ENCODE measurements around the gene SETD3.
A peak's percentile ranks its signal among the peaks of the same experiment; 100 is the strongest.

The SETD3 gene

DNA sequence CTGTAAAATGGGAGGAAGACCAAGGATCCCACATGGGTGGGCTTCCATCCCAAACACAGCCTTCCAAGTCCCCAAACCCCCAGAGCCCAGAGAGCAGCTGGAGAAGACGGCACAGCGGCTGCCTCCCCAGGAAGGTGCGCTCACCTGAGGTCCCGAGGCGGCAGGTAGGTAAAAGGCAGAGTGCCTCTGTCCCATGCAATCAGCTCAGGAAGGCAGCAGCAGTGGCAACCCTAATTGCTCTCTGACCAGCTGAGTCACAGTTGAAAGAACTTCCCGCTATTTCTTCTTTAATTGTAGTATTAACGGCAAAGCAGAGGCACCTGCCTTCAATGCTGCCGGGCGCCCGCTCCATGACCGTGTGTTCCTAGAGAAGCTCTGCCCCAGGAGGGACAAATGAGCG is 117.6 kb downstream of the SETD3 start:
- H3K9ac ChIP-seq (ENCODE audit: low read length): no peak overlapping the region
- H3K4me2 ChIP-seq (ENCODE audit: low read length): no peak overlapping the region
- no peaks in the 10 kb centered on the region for H3K36me3 ChIP-seq (replicated peaks; ENCODE audit: low read depth, low read length)
- no peaks in the 10 kb centered on the region for H3K4me1 ChIP-seq (ENCODE audit: low read length)
- no peaks in the 10 kb centered on the region for H3K27me3 ChIP-seq (ENCODE audit: low read depth, low read length)
- no peak overlapping the region for H3K4me3 ChIP-seq (ENCODE audit: low read length)
- no peaks in the 10 kb centered on the region for H3K79me2 ChIP-seq (ENCODE audit: low read length)
- TF ChIP-seq, protein P1, sequence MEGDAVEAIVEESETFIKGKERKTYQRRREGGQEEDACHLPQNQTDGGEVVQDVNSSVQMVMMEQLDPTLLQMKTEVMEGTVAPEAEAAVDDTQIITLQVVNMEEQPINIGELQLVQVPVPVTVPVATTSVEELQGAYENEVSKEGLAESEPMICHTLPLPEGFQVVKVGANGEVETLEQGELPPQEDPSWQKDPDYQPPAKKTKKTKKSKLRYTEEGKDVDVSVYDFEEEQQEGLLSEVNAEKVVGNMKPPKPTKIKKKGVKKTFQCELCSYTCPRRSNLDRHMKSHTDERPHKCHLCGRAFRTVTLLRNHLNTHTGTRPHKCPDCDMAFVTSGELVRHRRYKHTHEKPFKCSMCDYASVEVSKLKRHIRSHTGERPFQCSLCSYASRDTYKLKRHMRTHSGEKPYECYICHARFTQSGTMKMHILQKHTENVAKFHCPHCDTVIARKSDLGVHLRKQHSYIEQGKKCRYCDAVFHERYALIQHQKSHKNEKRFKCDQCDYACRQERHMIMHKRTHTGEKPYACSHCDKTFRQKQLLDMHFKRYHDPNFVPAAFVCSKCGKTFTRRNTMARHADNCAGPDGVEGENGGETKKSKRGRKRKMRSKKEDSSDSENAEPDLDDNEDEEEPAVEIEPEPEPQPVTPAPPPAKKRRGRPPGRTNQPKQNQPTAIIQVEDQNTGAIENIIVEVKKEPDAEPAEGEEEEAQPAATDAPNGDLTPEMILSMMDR (IDR thresholded peaks at IDR 0.05; ENCODE audit: low read depth, low read length): no peak
- no peak for TF ChIP-seq EZH2phosphoT487 (IDR thresholded peaks at IDR 0.05; ENCODE audit: low read depth)
- no peak overlapping the region for H2AFZ ChIP-seq (ENCODE audit: low read depth, low read length)
- H3K9me3 ChIP-seq (ENCODE audit: insufficient read depth, low read length): no peaks in the 10 kb centered on the region
- no peak overlapping the region for H3K27ac ChIP-seq (ENCODE audit: low read length)
- no peaks in the 10 kb centered on the region for H4K20me1 ChIP-seq (ENCODE audit: insufficient read depth, low read length)

DNA sequence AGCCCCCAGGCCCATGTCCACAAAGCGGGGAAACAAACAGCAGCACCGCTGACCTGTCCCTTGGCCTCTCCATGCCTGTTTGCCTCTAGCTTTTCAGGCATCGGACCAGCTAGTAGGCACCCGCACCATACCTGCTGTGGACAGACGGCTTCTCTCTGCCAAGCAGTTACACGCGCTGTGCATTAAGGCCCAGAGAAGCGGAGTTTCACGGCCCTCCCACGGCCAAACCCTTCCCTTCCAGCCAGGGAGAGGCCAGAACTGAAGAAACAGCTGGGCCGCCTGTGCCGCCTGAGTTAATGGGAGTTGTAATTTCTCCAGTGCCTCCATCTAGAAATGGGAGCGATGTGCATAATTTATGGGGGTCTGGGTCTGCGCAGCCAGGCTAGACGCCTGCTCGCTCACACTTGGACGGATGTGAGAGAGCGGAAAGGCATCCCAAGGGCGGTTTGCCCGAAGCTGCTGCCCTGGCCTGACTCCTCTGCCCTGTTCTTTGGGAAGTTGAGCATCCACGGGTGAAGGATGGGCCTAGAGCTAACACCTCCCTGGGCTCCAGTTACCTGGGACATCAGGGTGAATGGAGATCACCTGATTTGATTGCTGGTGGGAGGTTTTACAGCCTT is 119.0 kb downstream of the SETD3 start:
- Histone ChIP-seq H3K4me1 (ENCODE audit: low read length) (no peaks in the 10 kb centered on the region), H3K27me3 (ENCODE audit: low read depth, low read length) (no peaks in the 10 kb centered on the region), H3K27ac (ENCODE audit: low read length) (no peak overlapping the region), H3K79me2 (ENCODE audit: low read length) (no peaks in the 10 kb centered on the region), H3K36me3 (replicated peaks; ENCODE audit: low read depth, low read length) (no peaks in the 10 kb centered on the region), H3K4me3 (ENCODE audit: low read length) (no peak overlapping the region), H3K9me3 (ENCODE audit: insufficient read depth, low read length) (no peaks in the 10 kb centered on the region), H3K9ac (ENCODE audit: low read length) (no peak overlapping the region), H3K4me2 (ENCODE audit: low read length) (no peak overlapping the region), H4K20me1 (ENCODE audit: insufficient read depth, low read length) (no peaks in the 10 kb centered on the region), H2AFZ (ENCODE audit: low read depth, low read length) (no peak overlapping the region)
- TF ChIP-seq, protein P1 (IDR thresholded peaks at IDR 0.05; ENCODE audit: low read depth, low read length): no peak
- TF ChIP-seq EZH2phosphoT487 (IDR thresholded peaks at IDR 0.05; ENCODE audit: low read depth): no peak

DNA sequence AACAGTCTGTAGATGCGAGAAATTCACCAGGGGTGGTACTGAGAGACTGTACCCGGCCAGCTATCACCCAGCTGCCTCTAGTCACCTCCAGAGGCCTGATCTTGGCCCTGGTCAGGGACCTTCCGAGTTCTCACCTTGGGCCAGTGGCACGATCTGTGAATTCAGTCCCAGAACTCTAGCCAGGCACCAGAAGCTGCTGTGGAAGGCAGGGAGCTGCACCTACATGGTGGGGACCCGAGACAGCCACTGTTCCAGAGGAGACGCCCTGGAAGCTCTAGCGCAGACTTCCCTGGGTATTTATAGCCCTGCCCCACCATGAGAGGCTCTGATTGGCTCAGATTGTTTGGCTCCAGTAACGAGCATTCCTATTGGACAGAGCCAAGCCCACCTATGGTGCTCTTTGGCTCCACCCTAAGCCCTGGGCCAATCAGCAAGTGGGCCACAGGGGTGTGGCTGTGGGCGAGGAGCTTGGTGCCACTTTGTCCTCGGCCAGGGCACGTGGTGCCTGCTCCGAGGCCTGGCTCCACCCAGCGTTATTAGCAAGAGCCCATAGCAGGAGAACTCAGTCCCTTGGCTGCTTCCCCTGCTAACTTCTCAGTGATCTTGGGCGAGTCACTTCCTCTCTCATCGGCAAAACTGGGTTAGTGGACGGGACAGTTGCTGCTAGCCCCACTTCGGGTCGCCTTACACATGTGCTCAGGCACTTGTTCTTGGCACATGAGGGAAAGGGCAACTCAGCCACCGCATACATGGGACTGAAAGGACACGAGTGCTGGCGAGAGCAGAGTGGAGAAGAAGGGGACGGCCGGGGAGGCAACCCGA is 119.7 kb downstream of the SETD3 start:
- H3K36me3 ChIP-seq (replicated peaks; ENCODE audit: low read depth, low read length): no peaks in the 10 kb centered on the region
- no peaks in the 10 kb centered on the region for H3K27me3 ChIP-seq (ENCODE audit: low read depth, low read length)
- H4K20me1 ChIP-seq (ENCODE audit: insufficient read depth, low read length): no peaks in the 10 kb centered on the region
- no peaks in the 10 kb centered on the region for H3K4me1 ChIP-seq (ENCODE audit: low read length)
- H3K4me2 ChIP-seq (ENCODE audit: low read length): peak overlapping the region; percentile 28; the same call in 1 of the 2 replicates
- no peak overlapping the region for H3K27ac ChIP-seq (ENCODE audit: low read length)
- TF ChIP-seq, protein P1 (IDR thresholded peaks at IDR 0.05; ENCODE audit: low read depth, low read length): no peak
- TF ChIP-seq EZH2phosphoT487 (IDR thresholded peaks at IDR 0.05; ENCODE audit: low read depth): no peak
- no peaks in the 10 kb centered on the region for H3K79me2 ChIP-seq (ENCODE audit: low read length)
- peak overlapping the region; percentile 53; the same call in 1 of the 2 replicates for H3K4me3 ChIP-seq (ENCODE audit: low read length)
- H3K9ac ChIP-seq (ENCODE audit: low read length): no peak overlapping the region
- H2AFZ ChIP-seq (ENCODE audit: low read depth, low read length): 0 out of 2 replicates have a peak overlapping the region, but pooled peaks have one; percentile 46
- H3K9me3 ChIP-seq (ENCODE audit: insufficient read depth, low read length): no peaks in the 10 kb centered on the region

DNA sequence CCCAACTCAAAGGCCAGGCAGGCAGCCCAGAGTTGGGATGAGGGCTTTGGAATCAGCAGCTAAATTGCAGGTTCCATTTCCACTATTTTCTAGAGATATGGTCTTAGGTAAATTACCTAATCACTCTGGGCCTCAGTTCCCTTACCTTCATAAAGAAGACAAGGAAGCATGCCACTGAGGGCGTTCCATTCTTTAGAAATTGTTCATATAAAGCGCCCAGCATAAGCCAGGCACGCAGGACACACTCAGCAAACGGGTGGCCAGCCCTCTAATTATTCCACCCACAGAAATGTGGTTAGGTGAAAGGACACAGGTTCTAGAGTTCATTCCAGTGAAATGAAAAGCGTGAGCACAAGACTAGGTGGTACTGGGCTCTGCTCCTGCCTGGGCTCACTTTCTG is 120.8 kb downstream of the SETD3 start:
- H3K36me3 ChIP-seq (replicated peaks; ENCODE audit: low read depth, low read length): no peaks in the 10 kb centered on the region
- H3K79me2 ChIP-seq (ENCODE audit: low read length): no peaks in the 10 kb centered on the region
- H3K4me2 ChIP-seq (ENCODE audit: low read length): no peak overlapping the region
- no peaks in the 10 kb centered on the region for H3K4me1 ChIP-seq (ENCODE audit: low read length)
- no peaks in the 10 kb centered on the region for H4K20me1 ChIP-seq (ENCODE audit: insufficient read depth, low read length)
- no peak overlapping the region for H3K9ac ChIP-seq (ENCODE audit: low read length)
- no peaks in the 10 kb centered on the region for H3K9me3 ChIP-seq (ENCODE audit: insufficient read depth, low read length)
- H3K27ac ChIP-seq (ENCODE audit: low read length): no peak overlapping the region
- H3K4me3 ChIP-seq (ENCODE audit: low read length): no peak overlapping the region
- TF ChIP-seq EZH2phosphoT487 (IDR thresholded peaks at IDR 0.05; ENCODE audit: low read depth): no peak
- TF ChIP-seq, protein P1 (IDR thresholded peaks at IDR 0.05; ENCODE audit: low read depth, low read length): no peak
- H3K27me3 ChIP-seq (ENCODE audit: low read depth, low read length): no peaks in the 10 kb centered on the region
- H2AFZ ChIP-seq (ENCODE audit: low read depth, low read length): no peak overlapping the region

Measured in OCI-LY3 (cell line).